HepG2 (cell line): ENCODE measurements around the gene AKAP7. TPM values are rescaled to one million over a fixed set of nuclear protein-coding genes. Genes with fewer than 3 reads are reported as not detected.

Experiments used
- ATAC-seq: fragments of 200-7000 bp; cut with Tn5 transposase; 3 replicates; pipeline ENCODE4 v1.9.1; 2020; ENCODE audit warnings: mild to moderate bottlenecking, moderate library complexity
- BruUV-seq: library from RNA; stranded (reverse); fragments of 400-500 nt; replicated peaks from 2 replicates; lab custom pipeline; 2021; lab: Mats Ljungman, UMichigan
- CTCF ChIA-PET: fragments of 300-600 bp; formaldehyde crosslinking; extraction: SDS; loops from one replicate; lab custom pipeline; 2021; ENCODE audit warnings: low total read pairs, inconsistent platforms, low intra/inter-chr PET ratio; lab: Yijun Ruan, JAX
- POLR2A ChIA-PET: fragments of 350-600 bp; sonication (Branson Sonifier 250); formaldehyde crosslinking; loops from one replicate; lab custom pipeline; 2020; ENCODE audit warnings: antibody characterized with exemption, inconsistent platforms; lab: Yijun Ruan, JAX
- DNase-seq: peaks from one replicate; pipeline ENCODE4 v3.0.0-alpha.2; 2015; ENCODE audit warnings: low spot score
- FAIRE-seq: peaks from 3 replicates; lab custom pipeline; 2011; peaks lifted over from hg19 to GRCh38; lab: Jason Lieb, UNC
- H2AFZ ChIP-seq: one replicate; pipeline ENCODE4 v1.6.1; 2011; ENCODE audit warnings: low read length, inconsistent platforms
- H3K27ac ChIP-seq: fragments of 300-600 bp; 3 replicates; pipeline ENCODE4 v1.8.0; 2011; ENCODE audit warnings: mixed run types, mild to moderate bottlenecking, mixed read lengths, low read length, inconsistent platforms; ENCODE audit not compliant: insufficient read depth; ENCODE audit errors: extremely low read length
- H3K27me3 ChIP-seq, 2 experiments: fragments of 200-600 bp in 1 of 2; 2 replicates in 1 of 2; 3 replicates in 1 of 2; pipeline versions ENCODE4 v1.6.0 to v1.8.0; 2011; ENCODE audit warnings: low read length in 2 of 2, mild to moderate bottlenecking in 2 of 2, moderate library complexity in 2 of 2, inconsistent platforms in 1 of 2; ENCODE audit not compliant: insufficient read depth in 2 of 2, control insufficient read depth in 1 of 2
- H3K36me3 ChIP-seq, 2 experiments: fragments of 200-600 bp in 1 of 2; replicated peaks in 1 of 2; 2 replicates in 1 of 2; 3 replicates in 1 of 2; pipeline versions ENCODE4 v1.5.1 to v1.8.0; 2011; ENCODE audit warnings: low read length in 2 of 2, inconsistent platforms in 1 of 2; ENCODE audit not compliant: insufficient read depth in 2 of 2, control insufficient read depth in 1 of 2
- H3K4me1 ChIP-seq: 2 replicates; pipeline ENCODE4 v1.5.1; 2012; ENCODE audit warnings: low read length, inconsistent platforms; ENCODE audit not compliant: insufficient read depth
- H3K4me2 ChIP-seq: 2 replicates; pipeline ENCODE4 v1.6.0; 2011; ENCODE audit warnings: low read depth, low read length, inconsistent platforms
- H3K4me3 ChIP-seq, 3 experiments: fragments of 200-600 bp in 1 of 3; sonication (generic), shearing (Covaris generic) in 1 of 3; replicated peaks in 1 of 3; 2 replicates each; pipeline ENCODE4 v1.5.1; 2011 to 2016; ENCODE audit warnings: low read length in 3 of 3, inconsistent platforms in 2 of 3, low read depth in 2 of 3, mild to moderate bottlenecking in 2 of 3, control low read depth in 1 of 3, mixed read lengths in 1 of 3; ENCODE audit not compliant: insufficient read depth in 1 of 3
- H3K79me2 ChIP-seq: one replicate; pipeline ENCODE4 v1.6.1; 2011; ENCODE audit warnings: low read length, inconsistent platforms; ENCODE audit not compliant: insufficient read depth
- H3K9ac ChIP-seq: 2 replicates; pipeline ENCODE4 v1.6.0; 2011; ENCODE audit warnings: mild to moderate bottlenecking, low read depth, low read length, inconsistent platforms; ENCODE audit not compliant: insufficient read depth
- H3K9me3 ChIP-seq: 2 replicates; pipeline ENCODE4 v1.5.1; 2012; ENCODE audit warnings: mild to moderate bottlenecking, low read length
- H4K20me1 ChIP-seq: 2 replicates; pipeline ENCODE4 v1.6.0; 2011; ENCODE audit warnings: inconsistent platforms, mild to moderate bottlenecking, low read length, moderate library complexity; ENCODE audit not compliant: insufficient read depth
- FOXP1 ChIP-seq, 2 experiments: fragments of 450-650 bp in 1 of 2; IDR thresholded peaks; 2 replicates each; pipeline ENCODE4 v1.6.1; 2017 to 2018; ENCODE audit warnings: antibody characterized with exemption in 1 of 2
- MAFF ChIP-seq: IDR thresholded peaks from 2 replicates; pipeline ENCODE4 v1.6.1; 2011; ENCODE audit warnings: low read depth, low read length, improper control_type of control experiment
- MAFK ChIP-seq, 2 experiments: IDR thresholded peaks in 1 of 2; conservative IDR thresholded peaks in 1 of 2; 2 replicates each; pipeline ENCODE4 v1.6.1; 2011; ENCODE audit warnings: improper control_type of control experiment in 2 of 2, low read length in 2 of 2
- NFE2L2 ChIP-seq: fragments of 150-350 bp; IDR thresholded peaks from 2 replicates; pipeline ENCODE4 v1.6.1; 2014; ENCODE audit warnings: low read length
- POLR2AphosphoS2 ChIP-seq: IDR thresholded peaks from 2 replicates; pipeline ENCODE4 v1.6.1; 2011; ENCODE audit warnings: low read depth, low read length, improper control_type of control experiment
- RBM22 ChIP-seq: fragments of 200-400 bp; formaldehyde crosslinking; optimal IDR thresholded peaks from 2 replicates; pipeline ENCODE3; 2017; ENCODE audit warnings: mild to moderate bottlenecking, low read length, moderate library complexity
- SAP130 ChIP-seq: IDR thresholded peaks from 2 replicates; pipeline ENCODE4 v1.6.1; 2016; ENCODE audit warnings: low read depth
- TMF1 ChIP-seq: sonication (generic); formaldehyde crosslinking; IDR thresholded peaks from 2 replicates; pipeline ENCODE4 v1.8.1; 2022; ENCODE audit warnings: low read depth, missing genetic modification reagents
- ZNF687 ChIP-seq: sonication (generic); formaldehyde crosslinking; IDR thresholded peaks from 2 replicates; pipeline ENCODE4 v1.5.1; 2020; ENCODE audit warnings: mild to moderate bottlenecking, missing genetic modification reagents, moderate library complexity
- ZNF737 ChIP-seq: sonication (generic); formaldehyde crosslinking; IDR thresholded peaks from 2 replicates; pipeline ENCODE4 v1.5.0; 2020; ENCODE audit warnings: missing genetic modification reagents, mild to moderate bottlenecking, borderline replicate concordance
- WGBS: methylation state at CpG from one replicate; pipeline ENCODE4 v1.1.6; 2017; ENCODE audit warnings: low lambda C conversion rate; 5-methylcytosine and 5-hydroxymethylcytosine counted together
- in situ Hi-C: cut with HindIII; loops from 2 replicates; pipeline ENCODE4 v1.10.0; 2017; ENCODE audit warnings: low pct_unique_long_range_greater_than_20kb; ENCODE audit not compliant: extremely low pct_ligation_motif_present
- intact Hi-C: fragments of 100-400 bp; cut with micrococcal nuclease; formaldehyde crosslinking; loops from one replicate; pipeline ENCODE4 v1.10.0; 2022; ENCODE audit not compliant: unreplicated experiment
- polyA plus RNA-seq, 8 experiments: library from polyadenylated mRNA; depleted of rRNA in 3 of 8; stranded (reverse) in 7 of 8; unstranded in 1 of 8; fragments of >200 nt; fragmentation: Illumina TruSeq in 4 of 8; extraction: Trizol in 4 of 8; gene quantifications; 2 replicates each; pipeline versions ENCODE4 v1.2.1 to v1.2.3, GENCODE V29; 2011 to 2016; ENCODE audit warnings: low read depth in 4 of 8, missing spikeins in 1 of 8, mixed read lengths in 1 of 8; ENCODE audit not compliant: insufficient read depth in 1 of 8
- total RNA-seq, 5 experiments: library from RNA; depleted of rRNA; stranded (reverse); fragments of >200 nt; fragmentation: Illumina TruSeq; extraction: Trizol; gene quantifications; 2 replicates each; pipeline ENCODE4 v1.2.3, GENCODE V29; 2016; ENCODE audit warnings: low read depth in 1 of 5

The AKAP7 gene
- total and polyA plus RNA-seq, 2 of the 13 experiments (the other 11 are each of a cell fraction or from before 2014, with no cell fraction given), result 3.6 to 11.7 TPM

DNA sequence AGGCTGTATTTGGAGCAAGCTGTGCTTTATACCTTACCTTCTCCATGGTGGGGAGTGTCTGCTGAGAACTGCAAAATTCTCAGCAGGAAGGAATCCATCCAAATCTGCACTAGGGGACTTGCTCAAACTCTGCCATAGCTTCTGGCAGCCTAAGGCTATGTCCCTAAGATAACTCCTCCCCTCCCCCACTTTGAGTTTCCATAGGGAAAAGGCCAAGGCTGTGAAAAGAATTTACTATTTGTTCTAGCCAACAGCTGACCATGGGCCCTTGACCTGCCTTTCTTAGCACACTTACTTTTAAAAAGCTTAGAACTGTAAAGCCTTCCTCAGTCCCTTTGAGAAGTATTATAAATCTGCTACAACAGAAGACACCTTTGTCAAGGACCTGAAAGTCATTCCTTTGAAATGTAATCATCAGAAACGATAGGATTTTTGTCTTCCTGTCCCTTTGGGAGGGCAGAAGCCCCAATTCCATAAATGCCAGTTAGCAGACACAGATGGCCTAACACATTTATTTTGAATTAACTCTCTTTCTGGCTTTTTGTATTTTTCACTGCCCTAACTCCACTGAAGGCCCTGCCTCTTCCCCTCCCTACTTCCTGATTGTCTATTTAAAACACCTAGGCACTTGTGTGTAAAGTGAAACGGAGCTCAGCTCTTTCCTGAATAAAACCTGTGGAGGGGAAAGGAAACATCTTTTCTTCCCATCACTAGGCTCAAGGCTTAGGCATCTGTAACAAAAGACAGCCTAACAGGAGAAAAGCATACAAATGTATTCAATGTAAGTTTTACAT lies 157.1 kb downstream of the AKAP7 start (continued):
- TF ChIP-seq FOXP1 (IDR thresholded peaks at IDR 0.05), result no peak
- no peak for TF ChIP-seq FOXP1 (CRISPR knock-in tag; IDR thresholded peaks at IDR 0.05)
- TF ChIP-seq POLR2AphosphoS2, result no peak
- TF ChIP-seq TMF1 (CRISPR knock-in tag), result no peak
- TF ChIP-seq, all 625 proteins: peak for 2

- 25% methylated on average over 3 of the region's 3 CpGs for WGBS
- no peak overlapping the region for H3K27ac ChIP-seq
- TF ChIP-seq SAP130, result no peak
- no peak for TF ChIP-seq RBM22
- 0 out of 2 replicates have a peak, but pooled peaks have one; percentile 33 for TF ChIP-seq ZNF737 (CRISPR knock-in tag)
- peak; percentile 37; the same call in 1 of the 2 replicates for TF ChIP-seq ZNF687 (CRISPR knock-in tag)
- no peak for TF ChIP-seq MAFF
- TF ChIP-seq NFE2L2, result peak; percentile 55
- TF ChIP-seq MAFK (conservative IDR thresholded peaks at IDR 0.05 in 1 of 2, IDR thresholded peaks at IDR 0.05 in 1 of 2; ENCODE audit: low read length in 2 of 2), result peak; percentile 45; a peak in 3 of 4 replicates
- no peaks in the 10 kb centered on the region for H4K20me1 ChIP-seq
- no peak for FAIRE-seq
- CTCF ChIA-PET, result no interaction called here
- H3K9me3 ChIP-seq, result no peaks in the 10 kb centered on the region
- POLR2A ChIA-PET, result no interaction called here
- H3K27me3 ChIP-seq, result peaks cover 0 to 5% of the 10 kb centered on the region in 2 experiments; a peak in 1 of 5 replicates
- H3K79me2 ChIP-seq, result no peaks in the 10 kb centered on the region
- ATAC-seq, result peak; percentile 75
- H2AFZ ChIP-seq, result no peak overlapping the region
- H3K4me1 ChIP-seq, result peaks cover 31% of the 10 kb centered on the region
- peak; percentile 4 for DNase-seq
- in situ Hi-C loops, result no loop called here
- peak overlapping the region in 1 of 3 experiments; percentile 44; a peak in 1 of 6 replicates for H3K4me3 ChIP-seq
- no peak overlapping the region for H3K9ac ChIP-seq
- H3K36me3 ChIP-seq, result no peaks in the 10 kb centered on the region
- intact Hi-C loops, result no loop called here
- no TSS peak for BruUV-seq
- H3K4me2 ChIP-seq, result peak overlapping the region; percentile 63
Measured at GRCh38 chr6:131293472-131293911, 158.2 kb downstream of the AKAP7 start.
